ENCODE data around the gene DOK5. TPM values are rescaled to one million over a fixed set of nuclear protein-coding genes. Genes with fewer than 3 reads are reported as not detected.

DOK5 gene
- total and polyA plus RNA-seq, 2 of the 8 experiments (the other 6 are each of a cell fraction or from before 2014, with no cell fraction given), result 8.9 to 15.0 TPM

DNA sequence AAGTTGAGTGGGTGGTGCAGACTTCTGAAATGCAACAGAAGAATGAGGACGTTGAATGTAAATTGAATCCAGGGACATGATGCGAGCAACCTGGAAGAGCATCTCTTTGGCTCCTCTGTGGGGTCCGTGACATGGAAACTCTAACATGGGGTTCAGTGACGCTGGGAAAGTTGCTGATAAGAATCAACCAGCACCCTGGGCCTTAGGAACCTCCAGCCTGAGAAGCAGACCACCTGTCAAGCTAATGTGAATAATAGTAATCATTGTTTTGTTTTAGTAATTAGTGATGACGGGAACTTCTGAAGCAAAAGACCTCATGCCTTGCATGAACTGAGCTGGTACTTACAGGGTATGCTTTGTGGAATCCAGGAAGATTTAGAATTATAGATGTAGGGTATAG lies 25.2 kb upstream of the DOK5 start:
- no peak overlapping the region for H3K4me2 ChIP-seq (ENCODE audit: insufficient read depth in 1 of 2, low read depth in 2 of 2, low read length in 2 of 2)
- no peak overlapping the region for H3K27ac ChIP-seq (ENCODE audit: low read depth, low read length)
- no peak overlapping the region for H3K18ac ChIP-seq (ENCODE audit: extremely low read depth, low read length)
- H3K23ac ChIP-seq (ENCODE audit: insufficient read length), result no peak overlapping the region
- no peak overlapping the region for H4K8ac ChIP-seq (ENCODE audit: extremely low read depth, insufficient read depth, low read length)
- ChIA-PET POLR2A (ENCODE audit: partially characterized antibody) (no interaction called here), CTCF (ENCODE audit: partially characterized antibody) (interaction anchor here (1.4 kb wide), 1 partner anchor 9 kb away, joined by 4 read pairs; no protein-coding TSS in a partner anchor)
- H2BK5ac ChIP-seq (ENCODE audit: low read depth, low read length), result no peak overlapping the region
- DNase-seq (ENCODE audit: low read depth in 1 of 2, low spot score in 2 of 2) (no peak), FAIRE-seq (no peak)
- H3K79me2 ChIP-seq (ENCODE audit: control insufficient read depth in 1 of 2, insufficient read depth in 2 of 2, low read length in 2 of 2), result no peaks in the 10 kb centered on the region
- H2AK5ac ChIP-seq (ENCODE audit: low read depth, low read length), result no peak overlapping the region
- H3K9me3 ChIP-seq (ENCODE audit: insufficient read depth in 2 of 2, low read depth in 1 of 2, low read length in 1 of 2), result no peaks in the 10 kb centered on the region; a peak in 1 of 4 replicates
- H3K23me2 ChIP-seq (ENCODE audit: low read depth, low read length), result no peaks in the 10 kb centered on the region
- no peak overlapping the region for H4K91ac ChIP-seq (replicated peaks; ENCODE audit: insufficient read length, low read length)
- no peaks in the 10 kb centered on the region for H3K79me1 ChIP-seq (ENCODE audit: low read depth, low read length)
- H3K36me3 ChIP-seq (ENCODE audit: control insufficient read depth in 2 of 4, insufficient read depth in 4 of 4, low read length in 3 of 4), result no peaks in the 10 kb centered on the region
- no peak overlapping the region for H4K5ac ChIP-seq (ENCODE audit: insufficient read length, low read depth, low read length)
- no peak overlapping the region for H2BK15ac ChIP-seq (ENCODE audit: low read length)
- H2AFZ ChIP-seq (ENCODE audit: low read length), result no peak overlapping the region
- H2BK20ac ChIP-seq (ENCODE audit: low read length), result no peak overlapping the region
- 81% methylated on average over 5 of the region's 5 CpGs; no CpG with 5 or more reads in 1 of the 2 experiments for WGBS, 2 experiments (ENCODE audit: extremely low coverage in 1 of 2, insufficient coverage in 1 of 2, insufficient read length in 1 of 2, insufficient replicate concordance in 2 of 2, low coverage in 1 of 2, low lambda C conversion rate in 2 of 2, missing lambda C conversion rate in 1 of 2)
- no peak overlapping the region for H3K56ac ChIP-seq (replicated peaks; ENCODE audit: insufficient read length, low read depth, low read length)
- no peaks in the 10 kb centered on the region for H3K27me3 ChIP-seq (replicated peaks in 1 of 4; ENCODE audit: control insufficient read depth in 3 of 4, extremely low read depth in 1 of 4, insufficient read depth in 3 of 4, low read length in 3 of 4)
- H3K14ac ChIP-seq (ENCODE audit: insufficient read length), result no peak overlapping the region
- H2BK120ac ChIP-seq (replicated peaks; ENCODE audit: low read depth, low read length), result no peak overlapping the region
- no peak overlapping the region for H2BK12ac ChIP-seq (ENCODE audit: low read depth, low read length)
- H3K4me1 ChIP-seq (replicated peaks in 1 of 4; ENCODE audit: control insufficient read depth in 3 of 4, insufficient read depth in 4 of 4, low read length in 3 of 4), result peaks cover 0 to 3% (median 3%) of the 10 kb centered on the region in 4 experiments; a peak in 4 of 7 replicates
- H4K20me1 ChIP-seq (replicated peaks in 1 of 2; ENCODE audit: control insufficient read depth in 1 of 2, insufficient read depth in 2 of 2, low read length in 2 of 2), result no peaks in the 10 kb centered on the region
- H3K4me3 ChIP-seq (ENCODE audit: extremely low read depth in 1 of 4, insufficient read depth in 2 of 4, low read depth in 3 of 4, low read length in 4 of 4), result no peak overlapping the region
- no peak overlapping the region for H3K9ac ChIP-seq (replicated peaks in 1 of 4; ENCODE audit: extremely low read depth in 1 of 4, low read depth in 3 of 4, low read length in 3 of 4)
- no peak overlapping the region for H3K4ac ChIP-seq (replicated peaks; ENCODE audit: insufficient read length, low read depth, low read length)
- TF ChIP-seq POU5F1 (IDR thresholded peaks at IDR 0.05; ENCODE audit: low read depth, low read length) (no peak), CHD1 (IDR thresholded peaks at IDR 0.05; ENCODE audit: low read depth, low read length) (no peak), HDAC6 (IDR thresholded peaks at IDR 0.05; ENCODE audit: low read depth, low read length) (no peak), SIRT6 (IDR thresholded peaks at IDR 0.05; ENCODE audit: low read length) (no peak), EP300 (IDR thresholded peaks at IDR 0.05; ENCODE audit: borderline replicate concordance in 1 of 2, low read depth in 2 of 2, low read length in 2 of 2) (no peak), SP1 (IDR thresholded peaks at IDR 0.05; ENCODE audit: low read depth, low read length) (no peak), FOSL1 (IDR thresholded peaks at IDR 0.05; ENCODE audit: insufficient read depth, low read depth, low read length) (no peak), HDAC2 (IDR thresholded peaks at IDR 0.05; ENCODE audit: borderline replicate concordance in 1 of 2, low read depth in 2 of 2, low read length in 2 of 2) (no peak), RNF2 (IDR thresholded peaks at IDR 0.05; ENCODE audit: borderline replicate concordance, low read depth, low read length, missing control alignments, poor library complexity, severe bottlenecking) (no peak), GABPA (IDR thresholded peaks at IDR 0.05; ENCODE audit: borderline replicate concordance, insufficient read depth, low read length) (no peak), SIN3A (conservative IDR thresholded peaks at IDR 0.05 in 1 of 2, IDR thresholded peaks at IDR 0.05 in 1 of 2; ENCODE audit: low read depth in 1 of 2, low read length in 2 of 2) (no peak), RFX5 (IDR thresholded peaks at IDR 0.05; ENCODE audit: borderline replicate concordance, low read depth, low read length) (no peak)
- TF ChIP-seq, protein P1, sequence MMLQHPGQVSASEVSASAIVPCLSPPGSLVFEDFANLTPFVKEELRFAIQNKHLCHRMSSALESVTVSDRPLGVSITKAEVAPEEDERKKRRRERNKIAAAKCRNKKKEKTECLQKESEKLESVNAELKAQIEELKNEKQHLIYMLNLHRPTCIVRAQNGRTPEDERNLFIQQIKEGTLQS (IDR thresholded peaks at IDR 0.05; ENCODE audit: insufficient read depth, low read depth, low read length), result no peak
